ENCODE measurements around the gene REL.

DNA sequence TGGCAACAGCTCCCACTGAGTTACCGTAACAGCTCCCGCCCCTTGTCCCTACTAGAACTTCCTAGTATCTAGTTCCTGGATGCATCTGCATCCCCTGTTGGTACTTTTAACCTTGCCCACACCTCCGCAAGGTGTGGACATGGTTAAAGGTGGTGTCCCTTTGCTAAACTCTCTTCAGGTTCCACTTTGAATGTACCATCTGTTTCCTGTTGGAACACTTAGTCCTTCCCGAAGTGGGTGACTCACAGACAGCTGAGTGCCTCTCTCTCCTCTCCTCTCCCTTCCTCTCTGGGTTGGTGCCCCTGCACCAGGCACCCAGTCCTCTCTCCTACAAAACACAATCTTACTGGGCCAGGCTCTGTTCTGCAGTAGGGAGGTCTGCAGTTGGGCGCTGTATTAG, 19.6 kb upstream of the REL start:
- TF ChIP-seq, protein P1, sequence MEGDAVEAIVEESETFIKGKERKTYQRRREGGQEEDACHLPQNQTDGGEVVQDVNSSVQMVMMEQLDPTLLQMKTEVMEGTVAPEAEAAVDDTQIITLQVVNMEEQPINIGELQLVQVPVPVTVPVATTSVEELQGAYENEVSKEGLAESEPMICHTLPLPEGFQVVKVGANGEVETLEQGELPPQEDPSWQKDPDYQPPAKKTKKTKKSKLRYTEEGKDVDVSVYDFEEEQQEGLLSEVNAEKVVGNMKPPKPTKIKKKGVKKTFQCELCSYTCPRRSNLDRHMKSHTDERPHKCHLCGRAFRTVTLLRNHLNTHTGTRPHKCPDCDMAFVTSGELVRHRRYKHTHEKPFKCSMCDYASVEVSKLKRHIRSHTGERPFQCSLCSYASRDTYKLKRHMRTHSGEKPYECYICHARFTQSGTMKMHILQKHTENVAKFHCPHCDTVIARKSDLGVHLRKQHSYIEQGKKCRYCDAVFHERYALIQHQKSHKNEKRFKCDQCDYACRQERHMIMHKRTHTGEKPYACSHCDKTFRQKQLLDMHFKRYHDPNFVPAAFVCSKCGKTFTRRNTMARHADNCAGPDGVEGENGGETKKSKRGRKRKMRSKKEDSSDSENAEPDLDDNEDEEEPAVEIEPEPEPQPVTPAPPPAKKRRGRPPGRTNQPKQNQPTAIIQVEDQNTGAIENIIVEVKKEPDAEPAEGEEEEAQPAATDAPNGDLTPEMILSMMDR (conservative IDR thresholded peaks at IDR 0.05; ENCODE audit: low read depth, low read length): no peak
- TF ChIP-seq EZH2 (IDR thresholded peaks at IDR 0.05; ENCODE audit: borderline replicate concordance, low read depth, low read length, poor library complexity, severe bottlenecking): no peak

Data from A673 (cell line).